Small intestine (tissue), 16 donors: Measurements from ENCODE around the gene GUCY2C. TPM values are rescaled to one million over a fixed set of nuclear protein-coding genes. Genes with fewer than 3 reads are reported as not detected.
"Not testable (repeated sequence)": the region's sequence is repeated elsewhere in the genome, so short reads cannot be mapped to it uniquely, and the experiment has no call there.

ENCODE experiments used
- DNase-seq, 2 donors: peaks; one replicate each; pipeline versions ENCODE4 v3.0.0 to v3.0.0-alpha.2; 2013
- FAIRE-seq: peaks from 2 replicates; lab custom pipeline; 2012; peaks lifted over from hg19 to GRCh38; lab: Jason Lieb, UNC
- H3K27ac ChIP-seq, 3 donors: one replicate each; pipeline ENCODE4 v1.5.1; 2013; ENCODE audit warnings: low read length in 2 of 3, mild to moderate bottlenecking in 2 of 3, control low read depth in 1 of 3, inconsistent platforms in 1 of 3, low read depth in 1 of 3, moderate library complexity in 1 of 3
- H3K27me3 ChIP-seq, 3 donors: one replicate each; pipeline ENCODE4 v1.6.1; 2013; ENCODE audit warnings: low read length in 3 of 3, inconsistent platforms in 1 of 3; ENCODE audit not compliant: control insufficient read depth in 3 of 3, insufficient read depth in 3 of 3
- H3K36me3 ChIP-seq, 3 donors: one replicate each; pipeline ENCODE4 v1.6.1; 2013; ENCODE audit warnings: low read length in 3 of 3, inconsistent platforms in 1 of 3, low read depth in 1 of 3, mild to moderate bottlenecking in 1 of 3, moderate library complexity in 1 of 3; ENCODE audit not compliant: control insufficient read depth in 3 of 3, insufficient read depth in 2 of 3
- H3K4me1 ChIP-seq, 3 donors: one replicate each; pipeline ENCODE4 v1.6.1; 2013; ENCODE audit warnings: low read length in 2 of 3, inconsistent platforms in 1 of 3, low read depth in 1 of 3, mild to moderate bottlenecking in 1 of 3, moderate library complexity in 1 of 3; ENCODE audit not compliant: control insufficient read depth in 3 of 3, insufficient read depth in 2 of 3
- H3K4me3 ChIP-seq, 3 donors: one replicate each; pipeline ENCODE4 v1.5.1; 2013; ENCODE audit warnings: low read length in 3 of 3, control low read depth in 1 of 3, inconsistent platforms in 1 of 3, low read depth in 1 of 3, mild to moderate bottlenecking in 1 of 3, moderate library complexity in 1 of 3
- H3K9me3 ChIP-seq, 2 donors: one replicate each; pipeline ENCODE4 v1.6.1; 2013; ENCODE audit warnings: low read depth in 1 of 2, low read length in 1 of 2; ENCODE audit not compliant: control insufficient read depth in 2 of 2, insufficient read depth in 1 of 2
- WGBS, 3 donors: extraction: QIAGEN DNeasy Blood & Tissue Kit; methylation state at CpG; one replicate each; pipeline ENCODE4 v1.1.7; 2013; 5-methylcytosine and 5-hydroxymethylcytosine counted together
- long read RNA-seq, 10 donors: transcript quantifications; one replicate each; lab custom pipeline, GENCODE V29; 2026
- polyA plus RNA-seq, 4 donors: library from polyadenylated mRNA; stranded (reverse) in 3 of 4; unstranded in 1 of 4; fragments of 200-250 nt in 3 of 4; fragments of 120-200 nt in 1 of 4; gene quantifications; one replicate each; pipeline versions ENCODE4 v1.2.1 to v1.2.3, GENCODE V29; 2013
- donor health status: healthy with polysubstance abuse.
- donor health status: control.
- donor health status: control.
- donor health status: Bipolar disorder and iron deficiency.
- donor health status: healthy.

Gene GUCY2C
- 100 to 1,000 TPM in 1 of 4 donors, 10 to 100 TPM in 3; 34.9 to 105 (median 51.8) TPM for polyA plus RNA-seq
- long read RNA-seq, donor 1, transcript GUCY2C-201 (27 exons, 3,844 nt): major isoform, 18 of 139 reads
- long read RNA-seq, donor 1, partial matches to known transcripts: 113 of 139 reads
- long read RNA-seq, donor 1, other reads (novel, unspliced or antisense): 5 of 139 reads
- long read RNA-seq, donor 2, partial matches to known transcripts: 13 of 16 reads
- long read RNA-seq, donor 2, other reads (novel, unspliced or antisense): 0 of 16 reads
- long read RNA-seq, donor 3, transcript GUCY2C-202 (8 exons, 1,544 nt): major isoform, 6 of 30 reads
- long read RNA-seq, donor 3, partial matches to known transcripts: 23 of 30 reads
- long read RNA-seq, donor 3, other reads (novel, unspliced or antisense): 0 of 30 reads
- long read RNA-seq, donor 4: 0 reads
- long read RNA-seq, donor 5, partial matches to known transcripts: 6 of 7 reads
- long read RNA-seq, donor 5, other reads (novel, unspliced or antisense): 0 of 7 reads
- long read RNA-seq, donor 6, transcript GUCY2C-201 (27 exons, 3,844 nt): major isoform, 6 of 46 reads
- long read RNA-seq, donor 6, partial matches to known transcripts: 39 of 46 reads
- long read RNA-seq, donor 6, other reads (novel, unspliced or antisense): 0 of 46 reads
- long read RNA-seq, donor 7: 0 reads
- long read RNA-seq, donor 8: 0 reads
- long read RNA-seq, donor 9, partial matches to known transcripts: 0 of 4 reads
- long read RNA-seq, donor 9, other reads (novel, unspliced or antisense): 0 of 4 reads
- long read RNA-seq, donor 10, transcript GUCY2C-201 (27 exons, 3,844 nt): major isoform, 6 of 24 reads
- long read RNA-seq, donor 10, partial matches to known transcripts: 18 of 24 reads
- long read RNA-seq, donor 10, other reads (novel, unspliced or antisense): 0 of 24 reads

GRCh38 chr12:14696265-14696741 lies at the start of gene GUCY2C:
TSS of gene GUCY2C (minus strand) at chr12:14696599. CDS start at chr12:14696448, 151 bp downstream.
- no peak for FAIRE-seq
- Histone ChIP-seq H3K4me1 (peaks cover 0 to 5% (median 4%) of the 10 kb centered on the region in 3 donors), H3K9me3 (no peaks in the 10 kb centered on the region), H3K27me3 (no peaks in the 10 kb centered on the region), H3K36me3 (peaks cover 0 to 4% (median 0%) of the 10 kb centered on the region in 3 donors), H3K4me3 (peak within 1 kb of the TSS in 2 of 3 donors; percentile 52 to 75), H3K27ac (peak within 1 kb of the TSS; percentile 71 to 97 (median 86))
- peak; percentile 94 to 98 for DNase-seq
- WGBS, 3 donors: 12 to 58% (median 36%) methylated on average over 8 of the region's 8 CpGs

DNA sequence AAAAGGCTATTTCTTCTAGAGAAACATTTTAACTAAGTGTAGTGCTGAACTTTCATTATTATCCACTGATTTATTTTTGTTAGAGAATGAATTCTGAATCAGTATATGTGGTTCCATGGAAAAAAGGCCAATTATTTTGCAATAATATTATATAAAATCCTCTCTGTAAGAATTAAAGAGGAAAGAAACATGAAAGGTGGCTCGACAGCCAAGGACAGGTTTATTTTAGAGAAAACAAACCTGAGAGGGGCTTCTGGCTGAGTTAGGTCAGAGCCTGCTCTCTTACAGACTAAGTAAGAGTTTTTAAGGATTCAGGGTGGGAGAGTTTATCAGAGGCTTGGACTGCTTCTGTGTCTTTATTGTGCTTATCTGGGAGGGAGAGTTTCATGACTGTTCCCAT lies 46.7 kb upstream of the GUCY2C start:
- no peak for FAIRE-seq

DNA sequence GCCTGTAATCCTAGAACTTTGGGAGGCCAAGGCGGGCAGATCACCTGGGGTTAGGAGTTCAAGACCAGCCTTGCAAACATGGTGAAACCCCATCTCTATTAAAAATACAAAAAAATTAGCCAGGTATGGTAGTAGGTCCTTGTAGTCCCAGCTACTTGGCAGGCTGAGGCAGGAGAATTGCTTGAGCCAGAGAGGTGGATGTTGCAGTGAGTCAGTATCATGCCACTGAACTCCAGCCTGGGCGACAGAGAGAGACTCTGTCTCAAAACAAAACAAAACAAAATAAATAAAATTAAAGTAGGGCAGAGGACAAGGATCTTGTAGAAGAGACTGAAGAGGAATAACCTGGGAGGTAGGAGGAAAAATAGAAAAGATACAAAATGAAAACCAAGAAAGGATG lies 45.5 kb upstream of the GUCY2C start:
- FAIRE-seq: no peak

More for the DNA sequence above, 46.7 kb upstream of the GUCY2C start:
- Histone ChIP-seq H3K4me1 (peaks cover 0 to 2% (median 0%) of the 10 kb centered on the region in 3 donors), H3K27me3 (no peaks in the 10 kb centered on the region), H3K27ac (no peak overlapping the region), H3K36me3 (no peaks in the 10 kb centered on the region), H3K4me3 (no peak overlapping the region), H3K9me3 (peaks cover 0 to 17% of the 10 kb centered on the region in 2 donors)
- WGBS, 3 donors: 91 to 93% (median 91%) methylated on average over 1 of the region's 1 CpG
- DNase-seq: no peak

DNA sequence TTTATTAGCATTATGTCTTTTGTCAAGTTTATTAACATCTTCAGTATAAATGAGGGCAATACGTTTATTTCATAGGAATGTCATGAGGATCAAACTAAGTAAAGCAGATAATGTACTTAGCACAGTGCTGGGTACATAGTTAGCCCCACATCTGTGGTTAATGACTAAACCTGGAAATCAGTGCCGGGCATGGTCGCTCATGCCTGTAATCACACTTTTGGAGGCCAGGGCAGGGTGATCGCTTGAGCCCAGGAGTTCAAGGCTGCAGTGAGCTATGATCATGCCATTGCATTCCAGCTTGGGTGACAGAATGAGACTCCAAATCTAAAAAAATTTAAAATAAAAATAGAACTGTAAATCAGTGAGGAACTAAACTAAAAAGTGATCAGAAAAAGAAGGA lies 44.8 kb upstream of the GUCY2C start:
- FAIRE-seq (no peak), DNase-seq (peak in 1 of 2 donors; percentile 7)
- H3K9me3 ChIP-seq: peaks cover 0 to 17% of the 10 kb centered on the region in 2 donors
- 51 to 83% (median 70%) methylated on average over 4 of the region's 4 CpGs for WGBS, 3 donors
- no peaks in the 10 kb centered on the region for H3K27me3 ChIP-seq
- peak overlapping the region in 1 of 3 donors; percentile 35 for H3K27ac ChIP-seq
- H3K4me1 ChIP-seq: peaks cover 0 to 2% (median 0%) of the 10 kb centered on the region in 3 donors
- H3K36me3 ChIP-seq: no peaks in the 10 kb centered on the region
- no peak overlapping the region for H3K4me3 ChIP-seq

More for the DNA sequence above, 45.5 kb upstream of the GUCY2C start:
- no peaks in the 10 kb centered on the region for H3K36me3 ChIP-seq
- H3K4me3 ChIP-seq: no peak overlapping the region
- 89 to 100% (median 95%) methylated on average over 2 of the region's 2 CpGs for WGBS, 3 donors
- peaks cover 0 to 17% of the 10 kb centered on the region in 2 donors for H3K9me3 ChIP-seq
- no peak overlapping the region for H3K27ac ChIP-seq
- H3K4me1 ChIP-seq: peaks cover 0 to 2% (median 0%) of the 10 kb centered on the region in 3 donors
- DNase-seq: no peak
- no peaks in the 10 kb centered on the region for H3K27me3 ChIP-seq

GRCh38 chr12:14736441-14736840 lies 40.0 kb upstream of the GUCY2C start:
- not testable (repeated sequence) for H3K36me3 ChIP-seq, H3K27ac ChIP-seq, H3K27me3 ChIP-seq, H3K9me3 ChIP-seq, H3K4me3 ChIP-seq, H3K4me1 ChIP-seq, FAIRE-seq, DNase-seq
- 84 to 92% (median 91%) methylated on average over 16 of the region's 16 CpGs for WGBS, 3 donors

- Histone ChIP-seq H3K4me3 (no peak overlapping the region), H3K27ac (no peak overlapping the region), H3K27me3 (no peaks in the 10 kb centered on the region), H3K4me1 (no peaks in the 10 kb centered on the region), H3K36me3 (no peaks in the 10 kb centered on the region), H3K9me3 (peaks cover 0 to 3% of the 10 kb centered on the region in 2 donors)
- no peak for DNase-seq
- FAIRE-seq: no peak
- WGBS, 3 donors: 38 to 72% (median 59%) methylated on average over 6 of the region's 6 CpGs
Observed at GRCh38 chr12:14731821-14732220, 35.4 kb upstream of the GUCY2C start.

DNA sequence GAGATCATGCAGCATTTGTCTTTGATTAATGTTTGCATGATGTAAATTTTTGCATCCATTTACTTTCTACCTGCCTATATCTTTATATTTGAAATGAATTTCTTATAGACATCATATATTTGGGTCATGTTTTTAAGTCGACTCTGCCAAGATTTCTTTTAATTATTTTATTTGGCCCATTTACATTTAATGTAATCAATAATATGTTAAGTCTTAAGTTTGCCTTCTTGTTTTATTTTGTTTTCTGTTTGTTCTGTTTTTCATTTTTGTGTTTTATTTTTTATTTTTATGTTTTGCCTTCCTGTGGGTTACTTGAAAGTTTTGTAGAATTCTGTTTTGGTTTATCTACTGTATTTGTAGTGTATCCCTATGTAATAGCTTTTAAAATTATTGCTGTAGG lies 33.2 kb upstream of the GUCY2C start:
- DNase-seq (no peak), FAIRE-seq (peak; percentile 73)
- Histone ChIP-seq H3K27me3 (no peaks in the 10 kb centered on the region), H3K9me3 (peaks cover 0 to 7% of the 10 kb centered on the region in 2 donors), H3K36me3 (no peaks in the 10 kb centered on the region), H3K4me3 (no peak overlapping the region), H3K27ac (no peak overlapping the region), H3K4me1 (no peaks in the 10 kb centered on the region)
- 93 to 96% (median 94%) methylated on average over 1 of the region's 1 CpG for WGBS, 3 donors

- Histone ChIP-seq H3K9me3 (peaks cover 0 to 6% of the 10 kb centered on the region in 2 donors), H3K27me3 (no peaks in the 10 kb centered on the region), H3K4me3 (no peak overlapping the region), H3K36me3 (no peaks in the 10 kb centered on the region), H3K4me1 (no peaks in the 10 kb centered on the region), H3K27ac (no peak overlapping the region)
- WGBS, 3 donors: 35 to 52% (median 50%) methylated on average over 4 of the region's 4 CpGs
- peak; percentile 72 for DNase-seq
- FAIRE-seq: no peak
Observed at GRCh38 chr12:14723763-14724162, 27.4 kb upstream of the GUCY2C start.
